ENCODE data around the gene CAPN13.

The CAPN13 gene

GRCh38 chr2:30741576-30741975 is 65.7 kb downstream of the CAPN13 start:
- Histone ChIP-seq H3K9ac (ENCODE audit: low read depth, low read length, poor library complexity, severe bottlenecking) (no peak overlapping the region), H3K79me2 (ENCODE audit: insufficient read depth, low read length) (no peaks in the 10 kb centered on the region), H3K4me2 (ENCODE audit: low read depth, low read length, poor library complexity, severe bottlenecking) (peak overlapping the region; percentile 29), H2AFZ (ENCODE audit: low read length) (no peak overlapping the region), H3K27me3 (ENCODE audit: insufficient read depth, low read length, poor library complexity, severe bottlenecking) (no peaks in the 10 kb centered on the region), H3K9me2 (replicated peaks; ENCODE audit: low read depth, low read length) (no peaks in the 10 kb centered on the region), H3K36me3 (ENCODE audit: insufficient read depth, low read length) (no peaks in the 10 kb centered on the region), H3K9me3 (ENCODE audit: insufficient read depth, low read depth, low read length) (no peaks in the 10 kb centered on the region), H3K4me1 (ENCODE audit: insufficient read depth, low read length, poor library complexity, severe bottlenecking) (no peaks in the 10 kb centered on the region), H3K4me3 (ENCODE audit: low read length, poor library complexity, severe bottlenecking) (no peak overlapping the region), H4K20me1 (ENCODE audit: insufficient read depth, low read length, poor library complexity, severe bottlenecking) (no peaks in the 10 kb centered on the region), H3F3A (ENCODE audit: low read depth) (no peaks in the 10 kb centered on the region)
- no peak for TF ChIP-seq EZH2phosphoT487 (IDR thresholded peaks at IDR 0.05; ENCODE audit: borderline replicate concordance)

DNA sequence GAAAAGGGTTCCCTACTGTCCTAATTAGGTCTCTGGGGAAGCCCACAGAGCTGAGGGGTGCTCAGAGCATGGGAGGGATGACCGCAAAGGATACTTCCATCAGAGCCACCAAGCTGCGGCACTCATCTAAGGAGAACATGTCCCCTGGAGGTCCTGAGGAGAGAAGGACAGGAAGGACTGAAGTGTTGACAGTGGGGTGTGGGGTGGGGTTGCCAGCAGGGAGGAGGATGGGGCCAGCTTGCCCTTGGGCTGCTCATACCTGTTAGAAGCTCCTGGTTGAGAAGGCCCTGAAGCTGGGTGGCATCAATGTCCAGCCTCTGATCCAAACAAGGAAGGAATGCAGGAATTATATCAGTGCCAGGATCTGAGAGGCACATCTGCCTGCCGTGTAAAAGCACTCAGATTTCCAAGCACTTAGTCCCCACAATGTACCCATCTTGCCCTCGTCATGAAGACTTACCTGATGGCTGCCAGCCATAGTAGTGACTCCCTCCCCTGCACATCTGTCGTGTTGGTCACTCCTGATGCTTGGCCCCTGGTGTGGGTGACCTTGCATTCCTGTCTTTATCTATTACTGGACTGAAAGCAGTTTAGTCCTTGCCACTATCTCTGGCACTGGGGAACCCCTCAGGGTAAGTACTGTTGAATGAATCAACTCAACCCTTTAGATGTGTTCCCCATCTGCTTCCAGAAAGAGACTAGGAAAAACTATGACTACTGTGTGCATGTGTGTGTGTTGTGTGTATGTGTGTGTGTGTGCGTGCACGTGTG is 68.9 kb downstream of the CAPN13 start:
- H3K27me3 ChIP-seq (ENCODE audit: insufficient read depth, low read length, poor library complexity, severe bottlenecking) = no peaks in the 10 kb centered on the region
- H3K9me3 ChIP-seq (ENCODE audit: insufficient read depth, low read depth, low read length) = no peaks in the 10 kb centered on the region
- H3K79me2 ChIP-seq (ENCODE audit: insufficient read depth, low read length) = no peaks in the 10 kb centered on the region
- no peaks in the 10 kb centered on the region for H4K20me1 ChIP-seq (ENCODE audit: insufficient read depth, low read length, poor library complexity, severe bottlenecking)
- no peaks in the 10 kb centered on the region for H3K9me2 ChIP-seq (replicated peaks; ENCODE audit: low read depth, low read length)
- no peaks in the 10 kb centered on the region for H3K4me1 ChIP-seq (ENCODE audit: insufficient read depth, low read length, poor library complexity, severe bottlenecking)
- no peak for TF ChIP-seq EZH2phosphoT487 (IDR thresholded peaks at IDR 0.05; ENCODE audit: borderline replicate concordance)
- TF ChIP-seq CTCF (conservative IDR thresholded peaks at IDR 0.05; ENCODE audit: low read length) = no peak
- no peaks in the 10 kb centered on the region for H3K36me3 ChIP-seq (ENCODE audit: insufficient read depth, low read length)
- no peak overlapping the region for H3K9ac ChIP-seq (ENCODE audit: low read depth, low read length, poor library complexity, severe bottlenecking)
- H3K4me3 ChIP-seq (ENCODE audit: low read length, poor library complexity, severe bottlenecking) = no peak overlapping the region
- H3K4me2 ChIP-seq (ENCODE audit: low read depth, low read length, poor library complexity, severe bottlenecking) = no peak overlapping the region
- no peaks in the 10 kb centered on the region for H3F3A ChIP-seq (ENCODE audit: low read depth)
- no peak overlapping the region for H2AFZ ChIP-seq (ENCODE audit: low read length)

GRCh38 chr2:30737326-30737610 is 70.0 kb downstream of the CAPN13 start:
- Histone ChIP-seq H3K27me3 (ENCODE audit: insufficient read depth, low read length, poor library complexity, severe bottlenecking) (no peaks in the 10 kb centered on the region), H3K9me2 (replicated peaks; ENCODE audit: low read depth, low read length) (no peaks in the 10 kb centered on the region), H3K4me3 (ENCODE audit: low read length, poor library complexity, severe bottlenecking) (no peak overlapping the region), H4K20me1 (ENCODE audit: insufficient read depth, low read length, poor library complexity, severe bottlenecking) (no peaks in the 10 kb centered on the region), H3K9me3 (ENCODE audit: insufficient read depth, low read depth, low read length) (no peaks in the 10 kb centered on the region), H3K79me2 (ENCODE audit: insufficient read depth, low read length) (no peaks in the 10 kb centered on the region), H3K4me2 (ENCODE audit: low read depth, low read length, poor library complexity, severe bottlenecking) (no peak overlapping the region), H3K9ac (ENCODE audit: low read depth, low read length, poor library complexity, severe bottlenecking) (no peak overlapping the region), H3F3A (ENCODE audit: low read depth) (no peaks in the 10 kb centered on the region), H3K4me1 (ENCODE audit: insufficient read depth, low read length, poor library complexity, severe bottlenecking) (no peaks in the 10 kb centered on the region), H3K36me3 (ENCODE audit: insufficient read depth, low read length) (no peaks in the 10 kb centered on the region), H2AFZ (ENCODE audit: low read length) (no peak overlapping the region)
- no peak for TF ChIP-seq EZH2phosphoT487 (IDR thresholded peaks at IDR 0.05; ENCODE audit: borderline replicate concordance)
- TF ChIP-seq CTCF (conservative IDR thresholded peaks at IDR 0.05; ENCODE audit: low read length) = no peak
